H1 (cell line): ENCODE data around the gene VPS11. TPM values are rescaled to one million over a fixed set of nuclear protein-coding genes. Genes with fewer than 3 reads are reported as not detected.

Source experiments
- SP2 ChIP-seq: IDR thresholded peaks from 2 replicates; pipeline ENCODE4 v1.6.1; 2012; ENCODE audit warnings: mild to moderate bottlenecking, low read length, inconsistent platforms
- polyA plus RNA-seq, 7 experiments: library from polyadenylated mRNA; depleted of rRNA in 3 of 7; stranded (reverse) in 5 of 7; unstranded in 2 of 7; fragments of >200 nt in 5 of 7; fragments of 200-250 nt in 2 of 7; gene quantifications; 1 replicate in 5 of 7; 2 replicates in 1 of 7; 4 replicates in 1 of 7; pipeline versions ENCODE4 v1.2.1 to v1.2.3, GENCODE V29; 2011 to 2013; ENCODE audit warnings: missing spikeins in 2 of 7, mixed read lengths in 2 of 7
- total RNA-seq: library from RNA; stranded (reverse); fragmentation: NEBNext Ultra II Directional; extraction: Animal tissue kit (Norgen Biotek cat#: 25700); gene quantifications from 2 replicates; pipeline ENCODE4 v1.2.1, GENCODE V29; 2021

VPS11 gene
- total and polyA plus RNA-seq, 2 of the 8 experiments (the other 6 are each of a cell fraction or from before 2014, with no cell fraction given) = 13.1 to 15.5 TPM

DNA sequence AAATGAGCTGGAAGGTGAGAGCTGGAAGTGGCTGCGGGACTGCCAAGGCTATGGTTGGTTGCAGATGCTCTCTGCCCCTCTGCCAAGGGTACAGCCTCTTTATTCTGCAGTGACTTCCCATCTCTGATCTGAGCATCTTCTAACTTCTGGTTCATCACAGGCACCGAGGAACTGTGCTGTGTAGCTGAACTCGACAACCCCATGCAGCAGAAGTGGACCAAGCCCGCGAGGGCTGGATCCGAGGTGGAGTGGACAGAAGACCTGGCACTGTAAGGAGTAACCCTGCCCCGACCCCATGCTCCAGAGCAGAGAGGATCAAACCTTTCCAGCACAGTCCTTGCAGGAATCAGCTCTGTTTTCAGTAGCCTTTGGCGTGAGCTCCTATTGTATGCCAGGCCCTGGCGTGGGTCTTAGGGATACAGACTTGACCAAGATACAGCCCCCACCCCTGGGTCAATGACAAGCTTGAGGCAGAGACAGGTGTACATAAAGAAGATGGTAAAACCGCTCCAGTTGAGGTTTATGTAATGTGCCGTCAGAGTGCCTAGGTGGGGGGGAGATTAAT is 43.8 kb downstream of the VPS11 start (continued):
- TF ChIP-seq SP2 = no peak
